NCI-H2107 treated with DMSO at 0.1 percent for 48 hours (cell line): Measurements from ENCODE around the gene CLN3.
"Not testable (repeated sequence)": the region's sequence is repeated elsewhere in the genome, so short reads cannot be mapped to it uniquely, and the experiment has no call there.

Source experiments
- DNase-seq: peaks from one replicate; lab custom pipeline; 2025; ENCODE audit not compliant: unreplicated experiment; lab: John Stamatoyannopoulos, UW

CLN3 gene

DNA sequence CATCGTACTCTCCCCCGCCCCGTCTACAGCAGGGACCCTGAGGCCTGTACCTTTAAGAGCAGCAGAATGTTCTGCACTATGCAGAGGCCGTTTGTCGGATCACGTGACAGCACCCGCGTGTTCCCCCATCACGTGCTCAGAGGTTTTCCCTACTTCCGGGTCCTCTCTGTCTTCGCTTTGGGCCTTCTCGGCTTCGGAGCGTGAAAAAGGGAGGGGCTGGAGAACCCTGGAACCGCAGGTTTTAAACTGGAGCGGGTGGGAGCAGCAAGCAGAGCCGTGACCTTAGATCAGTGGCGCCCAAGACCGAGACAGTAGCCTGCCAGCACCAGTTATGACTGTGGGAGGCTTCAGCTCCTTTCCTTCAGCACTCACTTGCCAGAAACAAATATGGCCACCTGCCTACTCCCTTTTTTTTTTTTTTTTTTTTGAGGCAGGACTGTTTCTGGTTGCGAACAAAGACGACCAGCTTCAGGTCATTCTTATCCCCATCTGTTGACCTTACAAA is at the start of gene CLN3:
CLN3 (minus strand) TSS at position 105 of the 505 bp plus-strand sequence. CDS start 315 bp downstream, outside the sequence.
- peak; percentile 92 for DNase-seq

- no peak for DNase-seq
These were observed 48.5 kb upstream of the CLN3 start for GRCh38 chr16:28540346-28540745.

- peak; percentile 15 for DNase-seq
These were observed 47.1 kb upstream of the CLN3 start, which contains the start of gene NUPR1 for GRCh38 chr16:28538733-28539596. Gene NUPR1, minus strand, starts transcription at chr16:28538974. Its CDS starts 67 bp downstream, at chr16:28538907.

DNA sequence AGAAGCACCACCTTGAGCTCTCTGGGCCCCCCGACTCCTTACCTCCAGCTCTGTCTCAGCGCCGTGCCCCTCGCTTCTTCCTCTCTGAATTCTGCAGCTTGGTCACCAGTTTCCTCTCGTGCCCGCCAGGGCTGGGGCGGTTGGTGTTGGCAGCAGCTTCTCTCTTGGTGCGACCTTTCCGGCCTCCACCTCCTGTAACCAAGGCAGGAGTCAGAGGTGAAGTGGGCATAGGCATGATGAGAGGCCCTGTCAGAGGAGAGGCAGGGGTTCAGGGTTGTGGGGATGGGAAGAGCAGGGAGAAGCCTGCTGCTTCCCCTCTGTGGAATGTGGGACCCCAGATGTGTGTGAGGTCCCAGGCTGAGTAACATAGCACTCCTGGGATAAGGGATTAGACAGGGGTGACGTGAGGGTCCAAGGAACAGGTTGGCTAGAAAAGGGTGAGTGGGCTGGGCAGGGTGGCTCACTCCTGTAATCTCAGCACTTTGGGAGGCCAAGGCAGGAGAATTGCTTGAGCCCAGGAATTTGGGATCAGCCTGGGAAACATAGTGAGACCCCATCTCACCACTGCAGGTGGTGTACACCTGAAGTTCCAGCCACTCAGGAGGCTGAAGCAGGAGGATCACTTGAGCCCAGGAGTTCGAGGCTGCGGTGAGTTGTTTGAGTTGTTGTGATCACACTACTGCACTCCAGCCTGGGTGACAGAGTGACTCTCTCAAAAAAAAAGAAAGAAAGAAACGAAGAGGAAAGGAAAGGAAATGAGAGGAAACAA is 46.3 kb upstream of the CLN3 start:
- DNase-seq = no peak

DNA sequence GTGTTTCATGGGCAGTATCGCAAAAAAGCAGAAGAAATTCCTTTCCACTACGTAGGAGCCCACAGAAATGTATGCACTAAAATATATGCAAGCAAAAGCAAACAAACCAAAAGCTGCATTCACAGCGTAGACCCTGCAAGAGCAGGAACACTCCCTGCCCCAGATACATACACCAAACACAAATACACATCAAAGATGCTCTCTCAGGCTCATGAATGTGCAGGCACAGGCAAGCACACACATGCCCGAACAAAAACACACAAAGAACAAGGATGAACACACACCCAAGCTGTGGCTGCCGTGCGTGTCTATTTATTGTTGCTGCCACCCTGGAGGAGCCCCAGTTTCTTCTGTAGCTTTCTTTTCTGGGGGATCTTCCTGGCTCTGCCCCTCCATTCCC is 45.2 kb upstream of the CLN3 start:
- DNase-seq = no peak

DNA sequence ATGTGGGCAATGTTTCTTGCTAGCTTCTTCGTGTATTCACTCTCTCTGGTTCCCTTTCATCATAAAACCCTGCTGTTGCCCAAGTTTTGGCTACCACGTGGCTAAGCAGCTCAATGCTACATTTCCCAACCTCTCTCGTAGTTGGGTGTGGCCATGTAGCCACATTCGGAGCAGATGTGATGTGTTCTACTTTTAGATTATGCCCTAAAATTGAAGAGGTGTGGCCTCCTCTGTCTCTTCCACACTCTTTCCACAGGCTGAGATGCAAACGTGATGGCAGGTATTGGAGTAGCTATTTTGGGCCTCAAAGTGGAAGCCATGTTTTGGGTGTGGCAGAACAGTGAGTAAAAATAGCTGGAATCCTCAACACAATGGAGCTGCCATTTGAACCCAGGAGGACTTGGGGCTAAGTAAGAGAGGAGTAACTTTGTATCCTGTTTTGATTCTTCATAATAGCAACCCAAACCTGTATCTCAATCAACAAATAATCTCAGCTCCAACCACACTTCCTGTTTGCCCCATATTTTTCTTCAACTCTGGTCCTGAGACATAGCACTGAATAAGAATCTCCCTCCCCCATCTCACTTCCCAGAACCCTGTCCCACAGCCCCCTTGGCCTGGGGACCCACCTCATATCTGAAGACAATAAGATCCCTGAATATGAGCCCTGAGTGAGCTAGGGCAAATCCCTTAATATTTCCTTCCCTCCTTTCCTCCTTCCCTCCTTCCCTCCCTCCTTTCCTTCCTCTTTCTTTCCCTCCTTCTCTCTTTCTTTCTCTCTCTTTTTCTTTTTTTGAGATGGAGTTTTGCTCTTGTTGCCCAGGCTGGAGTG is 42.9 kb upstream of the CLN3 start:
- no peak for DNase-seq

DNA sequence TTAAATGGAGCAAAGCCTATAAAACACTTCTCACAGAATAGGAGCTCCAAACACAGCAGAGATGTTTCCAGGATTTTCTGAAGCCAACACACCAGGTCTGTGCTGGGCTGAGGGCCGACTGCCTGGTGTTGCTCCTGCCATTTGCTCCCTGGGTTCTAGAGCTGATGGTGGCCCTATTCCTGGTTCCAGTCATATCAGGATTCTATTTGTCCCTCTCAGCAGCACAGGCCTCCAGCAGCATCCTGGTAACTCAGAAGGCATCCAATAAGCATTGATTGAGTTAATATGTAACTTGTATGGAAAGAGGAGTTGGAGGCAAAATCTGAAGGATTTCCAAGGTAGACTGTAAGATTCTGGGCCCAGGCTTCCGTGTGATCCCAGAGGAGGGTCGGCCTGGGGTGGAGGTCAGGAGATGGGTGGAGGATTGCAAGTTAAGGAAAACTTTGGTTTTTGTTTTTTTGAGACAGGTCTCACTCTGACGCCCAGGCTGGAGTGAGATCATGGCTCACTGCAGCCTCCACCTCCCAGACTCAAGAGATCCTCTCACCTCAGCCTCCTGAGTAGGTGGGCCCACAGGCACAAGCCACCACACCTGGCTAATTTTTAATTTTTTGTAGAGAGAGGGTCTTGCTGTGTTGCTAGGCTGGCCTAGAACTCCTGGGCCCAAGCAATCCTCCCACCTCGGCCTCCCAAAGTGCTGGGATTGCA is 41.2 kb upstream of the CLN3 start:
- no peak for DNase-seq

DNA sequence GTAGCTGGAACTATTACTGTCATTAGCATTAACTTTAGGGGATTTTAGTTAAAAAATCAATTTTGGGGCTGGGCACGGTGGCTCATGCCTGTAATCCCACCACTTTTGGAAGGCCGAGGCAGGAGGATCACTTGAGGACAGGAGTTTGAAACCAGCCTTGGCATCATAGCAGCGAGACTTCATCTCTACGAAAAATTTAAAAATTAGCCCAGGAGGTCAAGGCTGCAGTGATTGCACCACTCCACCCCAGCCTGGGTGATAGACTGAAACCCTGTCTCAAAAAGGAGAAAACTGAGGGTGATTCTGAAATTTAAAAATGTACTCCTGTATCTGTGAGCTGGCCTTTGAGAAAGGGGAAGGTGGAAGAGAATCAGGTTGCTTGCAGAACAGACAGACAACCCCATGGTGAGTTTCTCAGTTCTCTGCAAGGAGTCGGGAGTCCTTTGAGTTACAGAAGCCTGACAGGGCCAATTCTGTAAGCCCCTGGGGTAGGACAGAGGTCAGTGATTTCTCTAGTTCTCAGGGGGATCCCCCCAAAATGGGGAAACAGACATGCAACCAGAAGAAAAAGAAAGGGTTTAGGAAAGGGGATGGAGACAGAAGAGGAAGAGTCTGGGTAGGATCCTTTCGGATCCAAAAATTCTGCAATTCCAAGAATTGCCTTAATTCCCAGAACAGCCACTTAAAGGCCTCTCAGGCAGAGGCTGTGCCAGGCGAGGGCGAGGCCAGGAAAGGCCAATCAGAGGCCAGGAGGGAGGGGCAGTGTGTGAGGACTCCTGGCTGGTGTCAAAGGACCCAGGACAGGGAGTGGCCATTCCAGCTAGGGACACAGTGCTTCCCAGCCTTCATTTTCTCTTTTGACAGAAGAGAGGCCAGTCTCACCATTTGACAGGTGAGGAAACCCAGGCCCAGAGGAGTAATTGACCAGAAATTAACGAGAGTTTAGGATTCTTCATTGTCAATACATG is 40.2 kb upstream of the CLN3 start:
- no peak for DNase-seq

- DNase-seq = no peak
These were observed 37.2 kb upstream of the CLN3 start for GRCh38 chr16:28529124-28529523.

DNA sequence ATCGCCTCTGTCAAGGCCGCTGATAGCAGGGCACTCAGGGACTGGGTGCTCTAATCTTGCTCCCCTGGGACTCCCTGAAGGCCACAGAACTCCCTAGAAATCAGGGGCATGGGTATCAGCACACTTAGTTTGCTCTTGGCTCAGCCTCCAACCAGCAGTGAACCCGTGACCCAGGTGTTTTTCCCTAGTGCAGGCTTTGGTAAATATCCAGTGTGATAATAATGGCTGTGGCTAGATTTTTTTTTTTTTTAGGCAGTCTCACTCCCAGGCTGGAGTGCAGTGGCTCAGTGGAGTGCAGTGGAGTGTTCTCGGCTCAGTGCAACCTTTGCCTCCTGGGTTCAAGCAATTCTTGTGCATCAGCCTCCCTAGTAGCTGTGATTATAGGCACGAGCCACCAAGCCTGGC is 36.6 kb upstream of the CLN3 start:
- DNase-seq = peak; percentile 20

DNA sequence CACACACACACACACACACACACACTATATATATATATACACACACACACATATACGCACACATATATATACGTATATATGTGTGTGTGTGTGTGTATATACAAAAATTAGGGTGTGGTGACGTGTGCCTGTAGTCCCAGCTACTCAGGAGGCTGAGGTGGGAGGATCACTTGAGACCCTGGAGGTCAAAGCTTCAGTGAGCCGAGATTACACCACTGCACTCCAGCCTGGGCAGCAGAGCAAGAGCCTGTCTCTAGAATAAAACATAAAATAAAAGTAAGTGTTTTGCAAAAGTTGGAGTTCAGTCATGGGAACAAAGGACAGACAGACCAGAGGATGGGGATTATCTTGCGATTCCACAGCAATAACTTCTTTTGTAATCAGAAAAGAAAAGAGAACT is 36.1 kb upstream of the CLN3 start:
- DNase-seq = no peak

DNA sequence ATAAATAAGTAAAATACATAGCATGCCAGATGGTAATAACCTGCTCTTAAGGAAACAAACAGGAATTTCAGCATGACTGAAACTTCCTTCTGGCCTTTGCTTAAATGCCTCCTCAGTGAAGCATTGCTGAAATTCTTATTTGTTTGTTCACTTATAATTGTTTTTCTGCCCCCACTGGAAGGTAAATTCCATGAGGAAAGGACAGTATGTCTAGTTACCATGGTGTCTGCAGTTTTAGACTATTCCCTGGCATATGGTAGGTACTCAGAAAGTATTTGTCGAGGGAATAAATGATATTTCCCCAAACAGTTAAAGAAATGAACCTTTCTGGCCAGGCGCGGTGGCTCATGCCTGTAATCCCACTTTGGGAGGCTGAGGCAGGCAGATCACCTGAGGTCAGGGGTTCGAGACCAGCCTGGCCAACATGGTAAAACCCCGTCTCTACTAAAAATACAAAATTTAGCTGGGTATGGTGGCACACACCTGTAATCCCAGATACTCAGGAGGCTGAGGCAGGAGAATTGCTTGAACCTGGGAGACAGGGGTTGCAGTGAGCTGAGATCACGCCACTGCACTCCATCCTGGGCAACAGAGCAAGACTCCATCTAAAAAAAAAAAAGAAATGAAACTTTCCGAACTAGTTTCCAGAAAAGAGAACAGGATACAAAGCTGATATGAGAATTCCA is 35.4 kb upstream of the CLN3 start:
- DNase-seq = not testable (repeated sequence)

- no peak for DNase-seq
These were observed 34.6 kb upstream of the CLN3 start for GRCh38 chr16:28526201-28527099.

- no peak for DNase-seq
These were observed 32.9 kb upstream of the CLN3 start for GRCh38 chr16:28524681-28525171.

DNA sequence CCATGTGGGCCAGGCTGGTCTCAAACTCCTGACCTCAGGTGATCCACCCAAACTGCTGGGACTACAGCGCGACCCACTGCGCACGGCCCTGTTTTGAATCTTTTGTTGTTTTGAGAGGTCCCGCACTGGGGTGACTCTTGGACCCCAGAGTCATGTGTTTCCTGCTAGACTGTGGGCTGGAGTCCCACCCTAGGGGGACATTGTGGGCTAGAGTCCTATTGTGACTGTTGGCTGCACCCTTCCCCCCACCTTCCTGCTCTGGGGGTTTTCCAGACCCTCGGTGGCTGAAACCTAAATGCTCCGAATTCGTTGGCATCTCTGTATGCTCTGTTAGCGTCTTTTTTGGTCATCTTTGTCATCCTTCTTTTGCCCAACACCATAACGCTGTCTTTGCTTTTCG is 30.9 kb upstream of the CLN3 start:
- DNase-seq = no peak

DNA sequence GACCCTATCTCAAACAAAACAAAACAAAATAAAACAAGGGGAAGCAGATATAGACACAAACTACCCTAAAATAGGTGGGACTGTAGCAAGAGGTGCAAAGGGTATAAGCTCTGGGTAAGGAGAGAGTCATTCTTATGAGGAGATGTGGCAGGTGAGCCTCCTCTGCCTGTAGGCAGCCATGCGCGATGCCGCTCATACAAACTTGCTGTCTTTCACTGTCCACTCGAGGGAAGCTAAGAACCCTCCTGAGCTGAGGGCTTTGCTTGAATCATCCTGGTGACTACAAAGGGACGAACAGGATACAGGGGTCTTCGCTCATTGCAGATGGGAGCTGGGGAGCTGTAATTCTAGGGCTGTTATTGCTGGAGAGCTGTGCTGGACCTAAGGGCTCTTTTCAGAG is 29.6 kb upstream of the CLN3 start:
- no peak for DNase-seq

DNA sequence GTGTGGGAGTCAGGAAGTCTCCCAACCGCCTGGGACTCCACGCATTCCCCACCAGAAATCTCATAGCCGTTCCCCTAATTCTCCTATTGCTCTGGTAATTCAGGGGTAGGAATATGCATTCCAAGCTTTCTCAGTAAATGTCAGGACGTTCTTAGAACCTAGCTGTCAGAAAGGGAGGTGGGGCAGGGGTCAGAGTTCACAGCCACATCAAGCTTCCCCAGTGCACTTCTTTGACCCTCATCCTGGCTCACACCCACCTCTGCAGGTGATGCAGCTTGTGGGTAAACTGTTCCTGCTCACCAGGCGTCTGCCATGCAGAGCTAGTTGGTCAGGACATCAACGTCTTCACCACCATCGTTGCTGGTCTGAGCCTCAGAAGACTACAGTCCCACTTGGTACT is 28.8 kb upstream of the CLN3 start:
- DNase-seq = no peak
